SIG-M5 (cell line): Measurements from ENCODE around the gene ALDH1L2.
"Not testable (repeated sequence)": the region's sequence is repeated elsewhere in the genome, so short reads cannot be mapped to it uniquely, and the experiment has no call there.

Source experiments
- DNase-seq: peaks from one replicate; lab custom pipeline; 2025; lab: John Stamatoyannopoulos, UW

Gene ALDH1L2

DNA sequence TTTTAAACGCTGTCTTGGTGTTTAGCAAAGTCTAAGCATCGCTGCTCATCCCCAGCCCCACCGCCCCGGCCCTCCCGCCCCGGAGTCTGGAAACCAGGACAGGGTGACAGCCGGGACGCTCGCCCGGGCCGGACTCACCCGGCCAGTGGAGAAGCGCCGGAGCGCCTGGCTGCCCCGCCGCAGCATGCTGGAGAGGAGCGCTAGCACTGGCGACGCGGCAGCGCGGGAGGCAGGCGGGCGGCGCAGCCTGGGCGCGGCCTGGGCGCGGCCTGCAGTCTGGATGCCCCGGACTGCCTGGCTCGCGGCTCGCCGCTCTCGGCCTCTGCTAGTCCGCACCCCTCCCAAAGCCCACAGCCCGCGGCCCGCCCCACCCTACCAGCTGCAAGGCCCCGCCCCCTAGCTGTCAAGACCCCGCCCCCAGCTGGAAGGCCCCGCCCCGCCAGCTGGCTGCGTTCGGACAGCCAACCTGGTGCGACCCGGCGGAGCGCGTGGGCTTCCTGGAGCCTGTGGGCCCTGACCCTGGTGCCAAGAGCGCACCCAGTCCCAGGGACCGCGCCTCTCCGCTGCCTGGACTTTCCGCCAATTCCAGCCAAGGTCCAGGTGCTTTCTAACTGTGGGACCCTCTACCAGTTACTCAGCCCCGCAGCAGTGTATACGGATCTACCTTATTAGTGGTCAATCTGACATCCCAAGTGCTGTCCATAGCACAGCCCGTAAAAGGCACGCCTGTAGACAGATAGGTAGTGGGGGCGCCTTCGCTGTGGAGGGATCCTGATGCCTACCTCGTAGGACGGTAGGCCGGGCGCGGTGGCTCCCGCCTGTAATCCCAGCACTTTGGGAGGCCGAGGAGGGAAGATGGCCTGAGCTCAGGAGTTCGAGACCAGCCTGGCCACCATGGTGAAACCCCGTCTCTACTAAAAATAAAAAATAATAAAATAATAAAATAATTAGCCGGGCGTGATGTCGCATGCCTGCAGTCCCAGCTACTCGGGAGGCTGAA, at the start of gene ALDH1L2:
Gene ALDH1L2, minus strand, starts transcription at position 208 of the 1,000 bp plus-strand sequence. Its CDS starts 22 bp downstream, at position 186.
- DNase-seq, result no peak

GRCh38 chr12:105120551-105120950, 36.3 kb upstream of the ALDH1L2 start:
- no peak for DNase-seq

DNA sequence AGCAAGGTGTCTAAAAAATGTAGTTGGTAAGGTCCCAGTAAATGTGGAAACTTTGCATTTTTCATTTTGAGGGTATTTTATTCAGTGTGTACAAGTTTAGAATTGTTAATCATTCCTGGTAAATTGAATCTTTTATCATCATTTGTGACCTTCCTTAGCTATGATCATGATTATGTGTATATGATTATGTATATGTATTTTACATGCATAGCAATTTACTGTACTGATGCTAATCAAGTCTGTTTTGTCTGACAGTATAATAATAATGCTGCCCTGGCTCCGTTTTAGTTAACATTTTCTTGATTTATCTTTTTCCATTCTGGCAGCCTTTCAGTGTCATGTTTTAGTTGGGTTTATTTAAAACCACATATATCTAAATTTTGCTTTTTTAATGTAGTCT, 32.7 kb upstream of the ALDH1L2 start:
- DNase-seq, result no peak

DNA sequence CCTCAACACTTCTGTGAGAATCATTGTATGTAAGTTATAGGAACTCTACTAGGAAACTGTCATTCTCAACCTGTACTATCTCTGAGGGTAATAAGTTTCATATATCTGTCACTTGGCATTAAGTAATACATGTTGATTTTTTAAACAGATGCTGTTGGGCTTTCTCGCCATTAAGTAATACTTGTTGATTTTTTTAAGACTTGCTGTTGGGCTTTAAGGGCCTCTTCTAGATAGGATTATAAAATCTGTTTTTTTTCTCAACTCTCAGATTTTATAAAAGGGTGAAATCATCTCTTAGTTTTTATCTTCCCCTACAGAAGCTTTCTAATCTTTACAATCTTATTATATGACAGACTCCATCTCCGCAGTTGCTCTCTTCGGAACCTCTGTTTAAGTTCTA, 28.8 kb upstream of the ALDH1L2 start:
- no peak for DNase-seq

GRCh38 chr12:105110851-105111250, 26.6 kb upstream of the ALDH1L2 start:
- DNase-seq, result no peak

GRCh38 chr12:105109465-105110212, 25.4 kb upstream of the ALDH1L2 start:
- no peak for DNase-seq

DNA sequence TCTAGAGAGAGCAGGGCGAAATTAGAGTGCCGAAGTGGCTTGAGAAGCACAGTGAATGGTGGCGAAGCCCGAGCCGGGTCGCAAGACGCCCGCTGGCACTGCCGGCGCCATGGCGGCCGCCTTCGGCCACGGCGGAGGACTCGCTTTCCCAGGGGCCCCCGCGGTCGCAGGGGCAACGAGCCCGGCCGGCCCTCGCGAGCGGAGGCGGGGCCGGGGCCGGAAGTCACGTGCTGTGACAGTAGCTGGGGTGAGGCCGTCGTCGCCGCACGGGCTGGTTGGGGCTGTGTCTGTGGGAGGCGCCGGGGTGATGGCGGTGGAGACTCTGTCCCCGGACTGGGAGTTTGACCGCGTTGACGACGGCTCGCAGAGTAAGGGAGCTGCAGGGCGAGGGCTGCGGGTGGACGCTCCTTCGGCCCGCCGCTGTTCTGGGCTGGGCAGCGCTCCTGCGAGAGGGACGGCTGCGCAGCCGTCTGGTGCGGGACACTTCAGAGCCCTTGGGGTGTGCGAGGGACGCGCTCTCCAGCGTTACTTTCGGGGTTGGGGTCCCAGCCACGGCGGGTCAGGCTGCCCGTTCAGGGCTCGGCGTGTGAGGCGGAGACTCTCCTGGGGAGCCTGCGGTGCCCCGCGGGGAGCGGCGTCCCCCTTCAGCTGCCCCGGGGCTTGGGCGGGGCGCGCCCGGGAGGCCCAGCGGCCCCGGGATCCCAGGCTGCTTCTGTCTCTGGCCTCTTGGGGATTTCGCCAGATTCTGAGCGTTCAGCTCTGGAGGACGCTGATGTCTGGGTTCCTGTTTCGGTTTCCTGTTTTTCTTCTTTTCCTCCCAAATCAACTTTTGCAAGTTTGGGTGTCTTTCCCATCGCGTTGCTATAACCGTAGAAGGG, 23.5 kb upstream of the ALDH1L2 start, which contains the start of gene WASHC4:
Gene WASHC4, plus strand, starts transcription at position 238 of the 878 bp plus-strand sequence. Its CDS starts 70 bp downstream, at position 308.
- DNase-seq, result peak; percentile 64

GRCh38 chr12:105107171-105107493, 22.9 kb upstream of the ALDH1L2 start:
- DNase-seq, result no peak

DNA sequence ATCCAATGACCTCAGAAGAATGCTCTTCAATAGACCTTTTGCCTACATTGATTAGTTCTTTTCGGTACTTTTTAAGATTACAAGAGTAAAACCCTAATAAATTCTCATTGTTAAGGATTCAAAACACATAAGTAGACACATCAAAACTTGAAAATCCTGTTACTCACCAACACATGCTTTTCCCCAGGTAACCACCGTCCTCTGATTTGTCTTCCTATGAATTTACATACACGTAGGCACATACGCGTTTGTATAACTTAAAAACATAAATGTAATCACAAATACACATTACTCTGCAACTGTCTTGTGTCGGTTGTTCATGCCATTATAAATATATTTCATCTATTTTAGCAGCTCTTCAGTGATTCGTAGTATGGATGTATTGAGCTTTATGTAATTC, 22.4 kb upstream of the ALDH1L2 start:
- no peak for DNase-seq

DNA sequence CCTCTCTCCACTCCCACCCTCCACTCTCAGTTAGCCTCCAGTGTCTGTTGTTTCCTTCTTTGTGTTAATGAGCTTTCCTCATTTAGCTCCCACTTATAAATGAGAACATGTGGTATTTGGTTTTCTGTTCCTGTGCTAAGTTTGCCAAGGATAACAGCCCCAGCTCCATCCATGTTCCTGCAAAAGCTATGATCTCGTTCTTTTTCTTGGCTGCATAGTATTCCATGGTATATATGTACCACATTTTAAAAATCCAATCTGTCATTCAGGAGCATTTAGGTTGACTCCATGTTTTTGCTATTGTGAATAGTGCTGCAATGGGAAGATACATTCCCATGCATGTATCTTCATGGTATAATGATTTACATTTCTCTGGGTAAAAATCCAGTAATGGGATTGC, 20.5 kb upstream of the ALDH1L2 start:
- DNase-seq, result no peak

DNA sequence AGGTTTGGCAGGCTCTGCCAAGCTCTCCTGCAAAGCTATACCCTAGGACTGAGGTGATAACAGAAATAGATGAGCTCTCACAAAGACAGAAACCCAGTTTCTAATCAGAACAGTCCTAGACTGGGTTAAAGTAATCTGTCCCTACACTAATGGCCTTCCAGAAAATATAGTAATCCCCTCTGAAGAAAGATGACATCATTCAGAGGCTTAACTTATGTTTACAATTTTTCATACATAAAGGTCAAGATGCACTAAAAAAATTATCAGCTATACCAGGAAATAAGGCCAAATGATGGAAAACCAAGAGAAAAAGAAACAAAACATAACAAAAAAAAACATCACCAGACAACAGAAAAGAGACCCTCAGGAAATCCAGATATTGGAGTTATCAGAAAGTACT, 18.4 kb upstream of the ALDH1L2 start:
- DNase-seq, result no peak

- no peak for DNase-seq
These were observed 16.7 kb upstream of the ALDH1L2 start for GRCh38 chr12:105100998-105101397.

- no peak for DNase-seq
These were observed 16.1 kb upstream of the ALDH1L2 start for GRCh38 chr12:105100207-105100985.

DNA sequence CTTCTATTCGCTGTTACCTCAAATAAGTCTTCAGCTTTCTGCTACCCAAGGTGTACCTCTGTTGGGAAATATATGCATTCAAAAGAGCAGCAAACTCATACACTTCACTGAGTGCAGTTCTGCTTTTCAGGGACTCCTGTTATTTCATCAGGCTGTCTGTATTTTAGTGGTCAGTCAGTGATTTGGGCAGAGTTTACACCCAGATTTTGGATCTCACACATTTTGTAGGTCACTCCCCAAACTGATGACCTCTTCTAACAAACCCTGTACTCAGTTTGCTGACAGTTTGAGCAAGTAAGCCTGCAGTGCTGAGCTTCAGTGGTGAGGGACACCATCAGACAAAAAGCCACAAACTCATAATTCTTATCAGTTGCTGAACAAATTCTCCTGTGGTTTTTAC, 15.1 kb upstream of the ALDH1L2 start:
- DNase-seq, result no peak

- DNase-seq, result not testable (repeated sequence)
These were observed 11.1 kb upstream of the ALDH1L2 start for GRCh38 chr12:105095338-105095737.

GRCh38 chr12:105092336-105092735, 8.1 kb upstream of the ALDH1L2 start:
- DNase-seq, result no peak

- DNase-seq, result no peak
These were observed 7.4 kb upstream of the ALDH1L2 start for GRCh38 chr12:105091476-105092206.

DNA sequence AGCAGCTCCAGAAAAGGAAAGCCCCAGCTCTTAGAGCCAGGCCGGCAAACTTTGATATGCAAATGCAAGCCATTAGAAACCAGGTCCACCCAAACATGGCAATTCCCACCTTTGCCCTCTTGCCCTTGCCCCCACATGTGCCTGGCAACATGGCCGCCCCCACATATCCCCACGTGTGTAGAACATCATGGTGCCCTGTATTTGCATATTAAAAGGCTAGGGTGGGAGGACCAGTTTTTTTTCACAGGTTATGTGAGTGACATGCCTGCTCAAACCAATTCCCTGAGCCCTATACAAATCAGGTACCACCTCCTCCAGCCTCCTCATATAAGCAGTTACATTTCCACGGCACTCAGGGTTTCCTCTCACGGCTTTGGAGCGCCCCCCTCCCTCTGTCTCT, 6.1 kb upstream of the ALDH1L2 start:
- no peak for DNase-seq

GRCh38 chr12:105089817-105090216, 5.6 kb upstream of the ALDH1L2 start:
- DNase-seq, result no peak

- no peak for DNase-seq
These were observed 1.2 kb upstream of the ALDH1L2 start for GRCh38 chr12:105085501-105085900.
